Activated naive CD4-positive, alpha-beta T cell (primary cell): ENCODE results near the gene CREG2.
"Not testable (repeated sequence)": the region's sequence is repeated elsewhere in the genome, so short reads cannot be mapped to it uniquely, and the experiment has no call there.

Experiments used
- DNase-seq, 4 experiments: peaks; one replicate each; lab custom pipeline; 2025; lab: John Stamatoyannopoulos, UW

The CREG2 gene

DNA sequence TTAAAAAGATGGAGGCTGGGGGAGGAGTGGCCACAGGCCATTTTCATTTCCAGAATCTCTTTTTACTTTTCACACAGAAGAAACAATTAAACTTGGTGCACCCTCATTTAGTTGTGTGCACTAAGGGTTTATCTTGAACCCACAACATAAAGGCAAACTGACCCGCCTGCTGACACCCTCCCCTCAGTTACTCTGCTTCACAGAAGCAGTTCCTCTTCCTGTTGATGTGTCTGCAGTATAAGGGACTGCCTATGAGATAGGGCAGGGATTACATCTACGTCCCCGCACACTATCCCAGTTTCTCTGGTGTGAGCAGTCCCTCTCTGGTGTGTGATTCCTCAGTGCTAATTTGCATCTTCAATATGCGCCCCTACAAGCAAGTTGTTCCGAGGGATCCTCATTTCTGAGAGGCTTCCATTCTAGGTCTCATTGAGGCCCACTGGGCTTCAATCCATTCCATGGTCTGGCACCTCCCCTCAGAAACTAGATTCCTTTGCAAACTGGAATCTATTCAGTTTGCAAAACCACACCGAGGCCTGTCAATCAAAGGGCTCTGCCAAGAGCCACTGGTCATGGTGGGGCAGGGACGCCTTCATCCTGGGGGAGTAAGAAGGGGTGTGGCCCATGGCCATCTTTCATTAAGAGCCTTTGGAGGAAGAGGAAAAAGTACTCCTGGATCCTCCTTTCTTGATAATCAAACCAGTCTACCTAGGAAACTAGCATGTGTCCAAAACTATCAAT, 12.3 kb downstream of the CREG2 start:
- no peak for DNase-seq

DNA sequence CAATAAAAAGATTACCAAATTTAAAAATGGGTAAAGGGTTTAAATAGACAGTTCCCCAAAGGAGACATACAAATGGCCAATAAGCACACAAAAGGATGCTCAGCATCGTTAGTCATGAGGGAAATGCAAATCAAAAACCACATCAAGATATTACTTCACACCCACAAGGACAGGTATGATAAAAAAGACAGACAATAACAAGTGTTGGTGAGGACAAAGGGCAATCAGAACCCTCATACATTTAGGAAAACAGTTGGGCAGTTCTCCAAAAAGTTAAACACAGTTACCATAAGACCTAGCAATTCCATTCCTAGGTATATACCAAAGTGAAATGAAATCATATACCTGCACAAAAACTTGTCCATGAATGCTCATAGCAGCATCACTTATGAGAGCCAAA, 14.5 kb downstream of the CREG2 start:
- DNase-seq: no peak

DNA sequence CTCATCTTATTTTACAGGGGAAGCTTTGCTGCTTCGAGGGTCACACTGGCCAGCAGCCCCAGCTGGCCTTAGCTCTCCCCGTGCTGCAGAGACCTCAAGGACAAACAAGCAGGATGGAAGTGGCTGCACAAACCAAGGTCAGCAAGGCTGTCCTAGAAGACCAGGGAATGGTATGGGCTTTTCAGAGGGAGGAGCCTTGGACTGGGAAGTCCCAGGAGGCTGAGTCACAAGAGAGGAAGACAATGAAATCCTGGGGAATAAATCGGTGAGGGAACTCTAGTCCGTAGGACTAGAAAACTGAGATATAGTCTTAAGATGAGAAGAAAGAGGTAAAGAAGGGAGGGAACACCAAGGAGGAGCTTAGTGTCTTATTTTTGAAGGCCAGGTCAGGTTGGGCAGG, 15.7 kb downstream of the CREG2 start:
- no peak for DNase-seq

DNA sequence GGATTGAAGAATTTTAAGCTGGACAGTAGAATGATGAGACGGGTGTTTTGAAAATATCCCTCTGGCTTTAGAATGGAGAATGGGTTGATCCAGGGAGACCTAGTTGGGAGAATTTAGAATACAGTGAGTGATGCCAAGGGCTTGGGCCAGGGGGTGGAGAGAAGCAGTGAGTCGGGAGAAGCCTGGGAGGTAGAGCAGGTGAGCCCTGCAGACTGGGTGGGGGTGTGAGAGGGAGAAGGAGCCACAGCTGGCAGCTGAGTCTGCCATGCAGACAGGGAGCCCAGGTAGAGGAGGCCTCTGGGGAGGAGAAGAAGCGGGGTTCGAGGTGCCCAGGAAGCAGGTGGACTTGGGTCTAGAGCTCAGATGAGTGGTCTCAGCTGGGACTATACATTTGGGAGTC, 18.2 kb downstream of the CREG2 start:
- no peak for DNase-seq

DNA sequence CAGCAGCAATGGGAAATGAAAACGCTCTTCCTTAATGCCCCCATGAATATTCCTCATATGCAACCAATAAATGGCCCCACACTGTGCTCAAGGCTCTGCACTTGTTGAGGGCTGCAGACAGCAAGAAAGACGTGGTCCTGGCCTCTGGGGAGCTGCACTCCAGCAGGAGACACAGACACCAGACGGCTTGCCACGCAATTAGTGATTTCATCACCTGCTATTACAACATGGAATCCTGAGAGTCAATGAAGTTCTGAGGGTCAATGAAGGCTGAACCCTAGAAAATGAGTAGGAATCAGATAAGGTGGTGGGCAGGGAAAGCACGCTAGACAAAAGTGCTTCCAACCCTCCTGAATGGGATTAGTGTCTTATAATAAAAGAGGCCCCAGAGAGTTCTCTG, 18.9 kb downstream of the CREG2 start:
- DNase-seq: no peak

DNA sequence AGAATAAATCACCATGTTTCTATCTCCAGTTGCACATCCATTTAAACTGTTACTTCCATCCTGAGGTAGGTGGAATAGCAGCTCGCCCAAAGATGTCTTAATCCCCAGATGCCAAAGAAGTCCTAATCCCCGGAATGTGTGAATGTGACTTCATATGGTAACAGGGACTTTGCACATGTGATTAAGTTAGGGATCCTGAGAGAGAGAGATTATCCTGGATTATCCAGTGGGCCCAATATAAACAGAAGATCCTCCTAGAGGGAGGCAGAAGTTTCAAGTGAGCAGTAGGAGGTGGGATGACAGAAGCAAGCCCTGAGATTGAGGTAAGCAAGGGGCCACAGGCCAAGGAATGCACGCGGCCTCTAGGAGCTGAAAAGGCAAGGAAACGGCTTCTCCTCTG, 19.8 kb downstream of the CREG2 start:
- no peak for DNase-seq

DNA sequence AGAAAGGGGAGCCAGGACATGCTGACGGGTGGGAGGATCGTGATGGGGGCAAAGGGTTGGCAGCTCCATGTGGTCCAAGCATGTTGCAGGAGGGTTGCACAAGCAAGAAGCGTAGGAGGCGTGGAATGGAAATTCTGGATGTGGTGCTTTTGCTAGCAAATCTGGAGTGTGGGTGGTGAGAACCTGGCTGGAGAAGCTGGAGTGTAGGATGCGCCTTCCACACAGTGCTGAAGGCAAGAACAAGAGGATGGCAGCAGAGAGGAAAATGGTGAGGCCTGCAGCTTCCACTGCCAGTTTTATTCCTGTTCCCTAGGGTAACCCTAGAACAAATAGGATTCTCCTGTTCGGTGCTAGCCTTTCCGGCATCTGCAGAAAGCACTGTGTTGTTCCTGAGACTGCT, 22.4 kb downstream of the CREG2 start:
- no peak for DNase-seq

DNA sequence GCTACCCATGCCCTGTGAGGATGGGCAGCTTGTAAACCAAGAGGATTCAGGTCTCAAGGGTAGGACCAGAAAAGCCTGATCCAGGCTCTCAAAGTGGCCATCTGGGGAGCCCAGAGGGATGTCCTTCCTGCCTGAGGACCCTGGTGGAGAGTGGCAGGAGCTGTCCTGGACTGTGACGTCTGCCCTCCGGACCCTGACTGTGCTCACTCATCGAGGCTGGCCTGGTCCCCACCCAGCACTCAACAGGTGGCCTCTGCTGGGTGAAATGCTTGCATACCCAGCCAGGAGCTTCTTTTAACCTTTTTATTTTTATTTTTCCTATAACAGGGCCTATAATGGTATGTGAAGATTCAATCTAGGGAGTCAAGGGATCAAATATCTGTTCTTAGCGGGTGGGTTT, 24.5 kb downstream of the CREG2 start:
- no peak for DNase-seq

DNA sequence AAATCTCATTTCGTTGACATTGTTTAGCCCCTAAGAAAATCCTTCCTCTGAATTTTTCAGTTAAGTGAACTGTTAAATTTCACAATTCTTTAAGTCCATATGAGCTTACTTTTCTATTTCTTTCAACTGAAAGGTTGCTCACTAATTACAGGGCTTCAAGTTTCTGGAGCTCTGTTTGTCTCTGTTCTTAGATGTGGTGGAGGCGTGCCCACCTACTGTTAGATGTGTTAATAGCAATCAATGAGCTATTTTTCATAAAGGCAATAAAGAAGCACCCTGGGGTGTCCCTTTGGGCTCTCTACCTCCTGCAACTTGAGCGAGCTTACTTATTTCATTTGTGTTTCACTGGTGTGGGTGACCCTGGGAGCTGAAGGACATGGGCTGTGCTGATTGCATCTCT, 25.0 kb downstream of the CREG2 start:
- no peak for DNase-seq

DNA sequence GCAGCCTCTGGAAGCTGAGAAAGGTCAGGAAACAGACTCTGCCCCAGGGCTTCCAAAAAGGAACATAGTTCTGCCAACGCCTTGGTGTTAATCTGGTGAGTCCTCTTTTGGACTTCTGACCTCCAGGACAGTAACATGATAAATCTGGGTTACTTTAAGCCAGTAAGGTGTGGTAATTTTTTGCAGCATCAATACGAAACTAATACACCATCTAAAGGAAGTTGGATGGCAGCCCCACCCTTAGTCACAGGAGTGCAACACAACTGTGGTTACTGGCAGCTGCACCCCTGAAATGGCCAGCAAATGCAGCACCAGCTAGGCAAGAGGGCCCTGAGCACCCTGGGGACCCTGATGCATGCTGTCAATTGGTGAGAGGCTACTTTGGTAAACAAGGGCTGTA, 25.8 kb downstream of the CREG2 start:
- DNase-seq: no peak

DNA sequence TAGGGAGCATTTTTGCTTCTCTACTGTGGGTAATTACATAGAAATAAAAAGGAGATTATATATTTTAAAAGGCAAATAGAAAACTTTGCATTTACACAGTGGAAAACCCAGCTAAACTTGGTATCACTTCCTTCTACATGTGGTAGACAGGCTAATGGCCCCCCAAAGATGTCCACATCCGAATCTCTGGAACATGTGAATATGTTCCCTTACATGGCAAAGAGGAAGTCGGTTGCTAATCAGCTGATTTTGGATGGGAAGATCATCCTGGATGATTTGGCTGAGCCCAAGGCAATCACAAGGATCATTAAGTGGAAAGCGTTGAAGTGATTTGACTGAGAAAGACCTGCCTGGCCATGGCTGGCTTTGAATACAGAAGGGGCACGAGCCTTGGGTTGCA, 26.2 kb downstream of the CREG2 start:
- DNase-seq: no peak

DNA sequence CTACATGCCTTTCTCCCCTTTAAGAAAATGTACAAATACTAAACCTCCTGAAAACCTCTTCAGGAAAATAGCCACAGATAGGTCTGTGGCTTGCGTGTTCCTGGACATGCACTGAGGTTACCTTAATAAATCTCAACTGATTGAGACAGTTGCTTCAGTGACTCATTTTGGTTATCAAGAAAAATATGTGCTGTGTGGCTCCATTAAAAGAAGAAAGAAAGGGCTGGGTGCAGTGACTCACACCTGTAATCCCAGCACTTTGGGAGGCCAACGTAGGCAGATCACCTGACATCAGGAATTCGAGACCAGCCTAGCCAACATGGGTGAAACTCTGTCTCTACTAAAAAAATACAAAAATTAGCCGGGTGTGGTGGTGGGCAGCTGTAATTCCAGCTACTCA, 27.1 kb downstream of the CREG2 start:
- no peak for DNase-seq

DNA sequence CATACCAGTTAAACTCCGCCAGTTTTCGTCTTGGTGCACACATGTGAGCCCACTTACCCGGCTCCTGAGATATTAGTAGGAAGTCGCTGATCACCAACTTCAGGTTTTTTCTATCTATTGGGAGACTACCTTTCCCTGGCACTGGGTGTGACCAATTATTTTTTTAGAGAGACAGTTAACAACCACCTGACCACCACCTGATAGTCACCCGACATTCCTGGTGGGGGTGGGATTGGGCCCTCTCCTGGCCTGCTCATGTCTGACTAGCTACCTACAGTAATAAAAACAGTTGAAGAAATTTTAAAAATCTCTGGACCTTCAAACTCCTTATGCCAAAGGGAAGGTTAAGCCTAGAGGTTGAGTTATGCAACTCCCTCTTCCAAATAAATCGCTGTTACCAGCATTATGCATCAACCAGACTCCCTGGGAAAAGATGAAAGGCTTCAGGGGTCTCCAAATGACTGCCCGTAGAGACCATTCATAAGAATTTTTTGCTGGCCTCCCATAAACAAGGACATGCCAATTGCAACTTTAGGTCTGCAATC, 27.8 kb downstream of the CREG2 start:
- DNase-seq: no peak

DNA sequence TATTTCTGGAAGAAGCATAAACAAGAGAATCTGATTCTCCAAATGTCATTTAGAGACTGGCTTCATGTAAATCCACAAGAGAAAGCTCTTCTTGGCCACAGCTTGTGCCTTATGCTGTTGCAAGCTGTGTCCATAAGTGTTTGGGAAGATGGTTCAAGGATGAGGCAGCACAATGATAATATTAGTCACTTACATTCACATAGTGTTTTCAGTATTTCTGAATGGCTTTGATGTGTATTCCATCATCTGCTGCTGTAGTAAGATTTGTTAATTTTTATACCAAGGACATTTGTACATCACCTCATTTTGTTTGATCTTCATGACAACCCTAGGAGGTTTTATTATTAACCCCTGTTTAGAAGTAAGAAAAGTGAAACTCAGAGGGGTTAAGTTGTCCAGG, 29.9 kb downstream of the CREG2 start:
- no peak for DNase-seq

DNA sequence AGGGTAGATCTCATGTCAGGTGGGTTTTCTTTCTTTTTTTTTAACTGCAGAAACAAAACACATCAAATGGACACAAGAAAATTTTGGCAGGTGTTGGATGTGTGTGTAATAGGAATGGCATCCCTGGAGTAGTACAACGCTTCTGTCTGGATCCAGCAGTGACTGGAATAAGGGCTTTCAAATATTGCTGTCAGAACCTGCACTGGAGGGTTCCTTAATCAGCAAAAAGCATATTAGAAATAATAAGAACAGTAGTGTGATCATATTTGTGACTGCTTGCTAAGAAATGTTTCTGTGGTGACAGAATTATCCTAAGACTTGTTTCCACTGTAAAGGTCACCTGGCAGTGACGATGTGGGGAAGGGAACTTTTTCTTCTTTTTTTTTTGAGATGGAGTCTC, 30.8 kb downstream of the CREG2 start:
- DNase-seq: no peak

DNA sequence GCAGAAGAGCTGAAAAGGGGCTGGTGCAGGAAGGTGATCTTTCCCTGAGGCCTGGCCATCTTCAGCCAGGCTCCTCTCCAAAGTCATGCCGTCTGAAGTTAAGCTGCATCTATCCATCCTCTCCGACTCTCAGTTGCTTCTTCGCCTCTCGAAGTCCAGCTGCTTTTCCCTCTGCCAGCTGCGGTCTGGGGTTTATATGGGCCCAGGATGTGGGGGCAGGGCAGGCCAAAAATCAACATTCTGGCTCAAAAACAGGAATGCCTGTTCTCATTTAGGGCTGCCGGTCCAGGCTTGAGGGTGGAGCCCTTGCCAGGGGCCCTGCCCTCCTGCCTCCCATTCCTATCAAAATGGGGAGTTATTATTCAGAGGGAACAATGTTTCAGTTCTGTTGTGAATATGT, 31.2 kb downstream of the CREG2 start:
- DNase-seq: no peak

DNA sequence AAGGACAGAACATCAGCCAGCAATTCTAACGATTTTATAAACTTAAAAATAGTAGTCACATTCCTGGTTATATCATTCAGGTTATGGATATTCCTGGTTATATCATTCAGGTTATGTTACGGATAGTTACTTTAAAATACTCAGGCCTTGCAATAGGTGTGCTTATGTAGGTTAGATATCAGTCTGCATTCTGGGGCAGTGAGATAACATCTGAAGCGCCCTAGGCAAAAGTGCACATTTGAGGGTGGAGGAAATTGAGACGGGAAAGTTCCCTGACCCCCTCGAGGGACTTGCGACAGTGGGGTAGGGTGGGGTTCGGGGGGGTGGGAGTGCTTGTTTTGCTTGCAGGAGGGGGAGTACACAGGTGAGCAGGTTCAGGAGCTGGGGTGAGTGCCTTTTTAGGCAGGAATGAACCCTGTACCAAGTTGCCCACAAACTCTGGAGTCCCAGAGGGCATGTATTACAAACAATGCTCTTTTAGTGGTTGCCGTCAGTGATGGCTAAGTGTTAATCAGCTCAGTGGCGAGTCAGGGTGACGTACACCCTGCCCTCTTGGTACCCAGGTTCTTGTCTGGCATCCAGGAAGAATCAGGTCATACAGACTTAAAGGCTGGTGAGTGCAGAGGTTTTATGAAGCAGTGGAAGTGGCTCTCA, 31.8 kb downstream of the CREG2 start:
- no peak for DNase-seq

DNA sequence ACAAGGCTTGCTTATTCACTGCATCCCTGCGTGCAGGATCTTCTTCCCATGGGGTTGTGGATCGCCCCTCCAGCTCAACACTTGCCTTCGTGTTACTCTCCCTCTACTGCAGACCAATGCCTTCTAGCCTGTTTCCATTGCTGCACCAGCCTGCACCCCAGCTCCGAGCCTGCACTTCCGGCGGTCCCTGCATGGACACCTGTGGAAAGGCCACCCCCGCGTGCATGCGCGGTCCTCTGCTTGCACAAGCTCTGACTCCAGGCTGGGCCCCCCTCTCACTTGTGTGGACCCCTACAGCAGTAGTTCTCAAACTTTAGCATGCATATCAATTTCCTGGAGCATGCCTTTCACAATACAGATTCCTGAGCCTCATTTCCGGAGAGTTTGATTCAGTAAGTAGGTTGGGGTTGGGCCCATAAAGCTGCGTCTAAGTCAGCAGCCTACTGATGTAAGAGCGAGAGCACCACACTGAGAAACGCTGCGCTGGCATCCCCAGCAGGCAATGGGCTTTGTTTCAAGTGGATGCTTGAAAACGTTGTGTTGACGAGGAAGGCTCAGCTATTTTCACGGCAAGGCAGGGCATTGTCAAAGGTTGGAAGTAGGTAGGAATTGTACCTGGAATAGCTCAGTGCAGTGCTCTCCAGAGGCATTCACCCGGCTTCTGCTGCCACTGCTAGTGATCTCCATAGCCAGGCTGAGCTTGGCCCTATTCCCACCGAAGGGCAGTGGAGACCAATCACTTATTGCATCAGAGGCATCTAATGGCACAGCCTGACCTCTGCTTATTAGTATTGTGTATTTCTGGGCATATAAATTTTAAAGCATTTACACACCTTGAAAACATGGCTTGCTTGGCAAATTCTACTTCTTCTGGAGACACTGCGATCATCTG, 32.6 kb downstream of the CREG2 start:
- DNase-seq: no peak

DNA sequence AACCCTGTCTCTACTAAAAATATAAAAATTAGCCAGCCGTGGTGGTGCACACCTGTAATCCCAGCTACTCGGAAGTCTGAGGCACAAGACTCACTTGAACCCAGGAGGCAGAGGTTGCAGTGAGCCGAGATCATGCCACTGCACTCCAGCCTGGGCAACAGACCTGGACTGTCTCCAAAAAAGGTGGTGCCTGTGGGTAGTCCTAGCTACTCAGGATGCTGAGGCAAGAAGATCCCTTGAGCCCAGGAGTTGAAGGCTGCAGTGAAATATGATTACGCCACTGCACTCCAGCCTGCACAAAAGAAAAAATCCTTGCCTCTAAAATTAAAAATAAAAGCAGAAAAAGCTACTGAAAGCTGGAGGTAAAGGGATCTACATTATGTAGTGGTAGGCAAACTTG, 34.7 kb downstream of the CREG2 start:
- DNase-seq: not testable (repeated sequence)

DNA sequence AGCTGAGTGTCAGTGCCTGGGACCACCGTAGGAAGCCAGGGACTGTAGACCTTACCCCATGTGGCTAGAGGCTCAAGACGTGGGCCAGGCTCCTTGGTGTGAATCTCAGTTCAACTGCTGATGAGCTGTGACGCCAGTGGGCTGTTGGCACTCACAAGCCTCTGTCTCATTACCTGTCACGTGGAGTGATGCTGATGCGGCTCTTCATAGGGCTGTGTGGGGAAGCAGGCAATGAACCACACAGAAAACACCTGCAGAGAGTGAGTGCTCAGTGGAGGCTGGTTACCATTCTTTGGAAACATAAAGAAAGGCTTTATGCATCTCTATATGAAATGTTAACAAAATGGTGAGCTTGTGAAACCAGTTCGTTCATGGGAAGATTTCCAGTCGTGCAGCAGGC, 36.1 kb downstream of the CREG2 start:
- DNase-seq: no peak

DNA sequence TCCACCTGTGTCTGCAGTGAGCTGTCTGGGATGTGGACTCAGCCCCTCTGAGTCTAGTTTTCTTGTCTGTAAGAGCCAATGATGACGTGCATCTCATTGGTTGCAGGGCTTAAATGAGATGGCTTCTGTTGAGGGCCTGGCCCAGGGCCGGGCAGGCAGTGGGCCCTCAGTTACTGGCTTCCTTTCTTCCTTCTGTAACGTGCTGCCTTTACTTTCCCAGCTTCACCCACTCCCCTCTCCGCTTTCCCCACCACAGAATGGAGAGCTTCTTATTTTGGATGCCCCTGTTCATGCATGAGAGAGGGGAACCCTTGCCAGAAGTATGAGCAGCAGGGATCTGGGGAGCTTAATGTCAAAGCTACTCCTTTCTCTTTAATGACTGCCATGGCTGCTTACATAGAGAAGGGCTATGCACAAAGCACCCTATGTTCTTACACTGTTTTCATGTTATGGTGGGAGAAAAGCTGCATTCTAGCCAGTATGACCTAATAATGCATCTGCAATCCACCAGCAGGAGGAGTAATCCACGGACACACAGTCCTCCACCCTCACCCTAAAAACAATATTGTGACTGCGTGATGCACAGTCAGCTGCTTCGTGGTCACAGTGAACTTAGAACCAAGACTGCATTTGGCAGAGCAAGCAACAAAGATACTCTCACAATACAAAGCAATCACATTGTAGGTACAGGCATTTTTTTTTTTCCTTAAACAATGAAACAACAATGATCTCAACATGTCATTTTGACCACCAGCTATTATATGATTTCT, 37.2 kb downstream of the CREG2 start:
- DNase-seq: no peak

DNA sequence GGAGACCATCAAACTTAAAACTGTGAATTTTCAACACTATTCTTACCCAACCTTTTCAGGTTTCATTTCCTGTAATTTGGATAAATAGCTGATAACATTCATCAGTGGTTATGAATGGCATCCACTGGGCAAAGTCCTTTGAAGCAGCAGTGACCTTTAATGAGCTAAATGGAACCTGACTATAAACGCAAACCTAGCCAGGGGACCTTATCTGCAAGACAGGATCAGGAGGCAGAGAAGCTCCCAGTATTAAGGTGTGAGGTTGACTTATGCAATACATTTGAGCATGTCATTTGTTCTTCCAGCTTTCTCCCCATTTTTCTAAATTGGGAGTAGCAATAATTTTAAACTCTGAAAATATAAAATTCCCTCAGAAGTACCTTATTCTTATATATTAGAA, 38.4 kb downstream of the CREG2 start:
- no peak for DNase-seq
